NCI-H82 (cell line): ENCODE results near the gene TMTC4.
A peak's percentile ranks its signal among the peaks of the same experiment; 100 is the strongest.
"Not testable (repeated sequence)": the region's sequence is repeated elsewhere in the genome, so short reads cannot be mapped to it uniquely, and the experiment has no call there.

Experiments used
- DNase-seq: peaks from one replicate; lab custom pipeline; 2025; lab: John Stamatoyannopoulos, UW

Gene TMTC4, protein sequence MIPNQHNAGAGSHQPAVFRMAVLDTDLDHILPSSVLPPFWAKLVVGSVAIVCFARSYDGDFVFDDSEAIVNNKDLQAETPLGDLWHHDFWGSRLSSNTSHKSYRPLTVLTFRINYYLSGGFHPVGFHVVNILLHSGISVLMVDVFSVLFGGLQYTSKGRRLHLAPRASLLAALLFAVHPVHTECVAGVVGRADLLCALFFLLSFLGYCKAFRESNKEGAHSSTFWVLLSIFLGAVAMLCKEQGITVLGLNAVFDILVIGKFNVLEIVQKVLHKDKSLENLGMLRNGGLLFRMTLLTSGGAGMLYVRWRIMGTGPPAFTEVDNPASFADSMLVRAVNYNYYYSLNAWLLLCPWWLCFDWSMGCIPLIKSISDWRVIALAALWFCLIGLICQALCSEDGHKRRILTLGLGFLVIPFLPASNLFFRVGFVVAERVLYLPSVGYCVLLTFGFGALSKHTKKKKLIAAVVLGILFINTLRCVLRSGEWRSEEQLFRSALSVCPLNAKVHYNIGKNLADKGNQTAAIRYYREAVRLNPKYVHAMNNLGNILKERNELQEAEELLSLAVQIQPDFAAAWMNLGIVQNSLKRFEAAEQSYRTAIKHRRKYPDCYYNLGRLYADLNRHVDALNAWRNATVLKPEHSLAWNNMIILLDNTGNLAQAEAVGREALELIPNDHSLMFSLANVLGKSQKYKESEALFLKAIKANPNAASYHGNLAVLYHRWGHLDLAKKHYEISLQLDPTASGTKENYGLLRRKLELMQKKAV

DNA sequence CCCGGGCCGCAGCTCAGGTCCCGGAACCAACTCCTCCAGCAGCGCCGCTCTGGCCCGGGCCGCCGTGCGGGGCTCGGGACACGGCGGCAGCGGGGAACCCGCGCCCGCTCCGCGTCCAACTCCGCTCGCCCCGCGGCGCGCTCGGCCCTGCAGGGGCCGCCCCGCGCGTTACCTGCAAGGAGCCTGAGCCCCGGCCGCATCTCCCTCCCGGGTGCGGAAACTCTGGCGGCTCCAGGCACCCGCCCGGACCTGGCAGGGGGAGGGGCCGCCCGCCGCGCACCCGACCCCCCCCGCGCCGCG, at the start of gene TMTC4:
Gene TMTC4 (minus strand): TSS at position 224 of the 300 bp plus-strand sequence. CDS start 4,433 bp downstream, outside the sequence.
- no peak for DNase-seq

DNA sequence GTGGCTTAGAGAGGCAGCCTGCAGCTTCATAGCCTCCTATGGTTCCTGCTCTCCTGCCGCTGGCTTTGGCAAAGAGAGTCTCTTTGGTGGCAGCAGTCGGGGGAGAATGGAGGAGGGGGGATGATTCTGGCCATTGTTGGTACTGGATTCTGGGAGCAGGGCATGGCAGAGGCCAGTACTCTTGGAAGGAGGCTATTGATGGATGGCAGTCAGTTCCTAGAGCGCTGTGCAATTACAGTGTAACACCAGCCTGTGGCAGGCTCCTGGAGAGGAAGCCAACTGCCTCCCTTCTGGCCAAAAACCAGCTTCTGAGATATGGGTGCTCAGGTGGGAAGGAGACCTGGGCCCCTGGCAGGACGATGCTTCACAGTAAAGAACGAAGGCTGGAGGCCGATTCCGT, 47.9 kb upstream of the TMTC4 start:
- peak; percentile 15 for DNase-seq

DNA sequence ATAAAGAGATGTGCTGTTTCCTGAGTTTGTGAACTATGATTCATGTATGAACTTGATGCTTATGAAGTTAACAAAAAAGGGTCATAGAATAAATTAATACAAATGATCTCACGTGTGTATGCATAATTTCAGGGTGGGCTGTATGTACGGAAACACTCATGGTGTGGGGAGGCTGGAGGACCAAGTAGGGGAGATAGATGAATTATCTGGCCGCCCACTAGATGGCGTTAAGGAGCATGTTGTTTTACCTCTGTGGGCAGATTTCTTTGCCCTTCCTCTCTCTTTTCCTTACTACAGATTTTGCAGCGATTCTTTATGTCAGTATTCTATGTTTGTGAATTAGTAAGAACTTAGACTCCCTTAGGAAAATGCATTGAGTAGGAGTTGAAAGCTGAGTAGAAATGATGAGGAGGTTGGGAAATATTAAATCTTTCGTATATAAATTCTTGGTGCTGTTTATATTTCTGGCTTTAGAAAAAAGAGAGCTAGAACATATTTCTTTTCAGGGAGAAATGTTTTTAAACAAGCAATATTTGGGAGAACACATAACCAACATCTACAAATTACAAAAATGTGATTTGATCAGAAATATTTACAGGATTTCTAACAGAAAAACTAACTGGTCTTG, 47.4 kb upstream of the TMTC4 start:
- DNase-seq, result peak; percentile 86

DNA sequence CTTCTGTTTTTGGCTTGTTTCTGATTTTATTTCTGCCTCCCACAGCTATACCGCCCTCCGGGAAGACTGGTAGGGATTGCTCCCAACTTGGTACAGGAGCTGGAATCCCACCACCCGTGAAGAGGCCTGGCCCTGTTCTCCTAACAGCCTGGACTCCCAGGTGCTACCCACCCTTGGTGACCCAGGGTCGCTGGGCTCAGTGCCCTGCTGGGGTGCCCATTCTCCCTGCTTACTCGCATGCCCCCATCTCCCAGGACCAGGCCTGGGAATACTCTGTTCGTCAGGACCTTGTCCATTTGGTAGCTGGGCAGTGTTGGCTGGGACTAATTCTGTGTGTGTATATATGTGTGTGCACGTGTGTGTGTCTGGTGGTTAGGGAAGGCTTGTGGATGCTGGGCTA, 41.0 kb upstream of the TMTC4 start:
- DNase-seq, result no peak

DNA sequence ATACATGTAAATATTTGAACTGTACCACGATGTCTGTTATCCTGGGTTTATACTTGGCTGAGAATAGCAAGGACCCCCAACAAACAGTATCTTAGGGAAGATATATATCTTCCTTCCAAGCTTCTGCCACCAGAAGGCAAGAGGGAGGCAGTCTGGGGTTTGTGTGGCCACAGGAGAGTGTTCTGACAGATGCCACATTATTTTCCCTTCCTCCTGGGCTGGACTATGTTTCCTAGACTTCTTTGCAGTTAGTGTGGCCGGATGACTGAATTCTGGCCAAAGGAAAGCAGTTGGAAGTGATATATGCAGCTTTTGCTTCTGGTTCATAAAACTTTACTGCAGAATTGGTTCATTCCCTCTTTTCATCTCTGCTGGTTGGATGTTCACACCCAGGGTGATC, 39.9 kb upstream of the TMTC4 start:
- DNase-seq, result no peak

DNA sequence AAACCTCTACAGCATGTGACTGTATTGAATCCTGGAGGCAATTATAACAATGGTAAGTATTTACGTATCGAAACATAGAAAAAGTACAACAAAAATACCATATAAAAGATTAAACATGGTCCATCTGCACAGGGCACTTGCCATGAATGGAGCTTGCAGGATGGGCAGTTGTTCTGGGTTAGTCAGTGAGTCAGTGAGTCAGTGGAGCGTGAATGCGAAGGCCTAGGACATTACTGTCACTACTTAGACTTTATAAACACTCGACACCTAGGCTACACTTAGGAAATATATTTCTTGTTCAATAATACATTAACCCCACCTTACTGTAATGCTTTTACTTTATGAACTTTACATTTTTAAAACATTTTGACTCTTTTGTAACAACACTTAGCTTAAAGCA, 35.6 kb upstream of the TMTC4 start:
- DNase-seq, result no peak

DNA sequence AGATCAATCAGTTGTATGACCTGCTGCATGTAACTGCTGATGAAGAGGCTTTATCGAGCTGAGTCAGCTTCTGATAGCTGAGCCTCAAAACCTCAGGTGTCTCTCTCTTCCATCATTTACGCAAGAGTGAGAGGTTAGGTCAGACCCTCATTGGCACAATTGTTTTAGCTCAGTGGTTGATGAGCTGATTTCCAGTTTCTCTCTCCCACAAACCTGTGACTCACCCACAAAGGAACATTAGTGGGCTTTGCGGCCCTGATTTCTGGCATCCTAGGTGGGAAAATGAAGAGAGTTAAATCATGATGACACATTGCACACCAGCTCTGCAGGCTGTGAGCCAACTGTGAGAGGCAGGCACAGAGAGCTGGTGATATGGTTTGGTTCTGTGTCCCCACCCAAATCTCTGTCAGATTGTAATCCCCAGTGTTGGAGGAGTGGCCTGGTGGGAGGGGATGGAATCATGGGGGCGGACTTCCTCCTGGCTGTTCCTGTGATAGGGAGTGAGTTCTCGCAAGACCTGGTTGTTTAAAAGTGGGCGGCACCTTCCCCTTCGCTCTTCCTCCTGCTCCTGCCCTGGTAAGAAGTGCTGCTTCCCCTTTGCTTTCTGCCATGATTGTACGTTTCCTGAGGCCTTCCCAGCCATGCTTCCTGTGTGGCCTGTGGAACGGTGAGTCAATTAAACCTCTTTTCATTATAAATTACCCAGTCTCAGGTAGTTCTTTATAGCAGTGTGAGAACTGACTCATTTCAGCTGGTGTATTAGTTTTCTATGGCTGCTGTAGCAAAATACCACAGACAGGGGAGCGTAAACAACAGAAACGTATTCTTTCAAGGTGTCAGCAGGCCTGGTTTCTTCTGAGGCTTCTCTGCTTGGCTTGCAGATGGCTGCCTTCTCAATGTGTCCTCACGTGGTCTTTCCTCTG, 33.5 kb upstream of the TMTC4 start:
- DNase-seq, result no peak

DNA sequence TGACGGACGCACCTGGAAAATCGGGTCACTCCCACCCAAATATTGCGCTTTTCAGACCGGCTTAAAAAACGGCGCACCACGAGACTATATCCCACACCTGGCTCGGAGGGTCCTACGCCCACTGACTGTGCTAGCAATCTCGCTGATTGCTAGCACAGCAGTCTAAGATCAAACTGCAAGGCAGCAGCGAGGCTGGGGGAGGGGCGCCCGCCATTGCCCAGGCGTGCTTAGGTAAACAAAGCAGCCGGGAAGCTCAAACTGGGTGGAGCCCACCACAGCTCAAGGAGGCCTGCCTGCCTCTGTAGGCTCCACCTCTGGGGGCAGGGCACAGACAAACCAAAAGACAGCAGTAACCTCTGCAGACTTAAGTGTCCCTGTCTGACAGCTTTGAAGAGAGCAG, 23.7 kb upstream of the TMTC4 start:
- DNase-seq, result not testable (repeated sequence)

DNA sequence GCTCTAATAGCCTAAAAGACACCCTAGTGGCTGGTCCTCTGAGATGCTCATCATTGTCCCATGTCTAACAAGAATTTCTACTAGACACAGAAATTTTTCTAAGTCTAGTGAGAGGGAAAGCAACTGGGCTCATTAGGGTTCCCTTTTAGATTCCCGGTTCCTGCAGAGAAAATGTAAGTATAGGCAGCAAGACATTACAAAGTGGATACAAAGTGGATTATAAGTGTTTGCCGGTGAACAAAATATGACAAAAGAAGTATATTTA, 20.8 kb upstream of the TMTC4 start:
- DNase-seq, result no peak

DNA sequence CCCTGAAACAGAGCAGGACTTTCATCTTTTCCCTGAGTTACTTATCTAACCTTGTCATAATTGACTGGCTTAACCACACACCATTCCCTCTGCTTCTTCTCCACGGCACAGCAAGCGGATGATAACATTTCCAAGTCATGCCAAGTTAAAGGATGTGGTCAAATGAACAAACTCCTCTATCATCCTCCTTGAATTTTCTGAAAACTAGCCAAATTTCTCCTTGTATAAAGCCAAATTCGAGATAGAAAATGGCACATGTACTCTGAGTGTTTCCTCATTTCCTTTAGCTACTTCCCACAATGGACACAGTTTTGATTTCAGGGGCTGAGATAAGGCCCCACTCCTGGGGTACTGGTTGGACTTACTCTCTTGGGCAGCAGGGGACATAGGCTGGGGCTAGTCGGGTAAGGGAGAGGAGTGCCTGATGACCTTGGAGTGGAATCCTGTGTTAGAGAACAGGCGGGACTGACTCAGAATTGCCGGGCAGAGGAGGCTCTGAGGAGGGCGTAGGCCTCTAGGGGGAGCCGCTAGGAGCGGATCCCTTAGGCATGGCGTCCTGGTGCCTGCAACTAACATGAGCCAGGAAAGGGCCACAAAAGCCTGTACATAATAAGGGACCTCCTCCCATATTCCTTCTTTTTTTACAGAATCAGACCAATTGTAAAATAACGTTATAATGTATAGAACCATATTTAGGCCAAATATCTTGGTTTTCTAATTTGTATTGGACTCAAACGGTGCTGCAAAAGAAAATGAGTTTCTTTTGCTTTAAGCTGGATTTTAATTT, 20.3 kb upstream of the TMTC4 start:
- peak; percentile 80 for DNase-seq

DNA sequence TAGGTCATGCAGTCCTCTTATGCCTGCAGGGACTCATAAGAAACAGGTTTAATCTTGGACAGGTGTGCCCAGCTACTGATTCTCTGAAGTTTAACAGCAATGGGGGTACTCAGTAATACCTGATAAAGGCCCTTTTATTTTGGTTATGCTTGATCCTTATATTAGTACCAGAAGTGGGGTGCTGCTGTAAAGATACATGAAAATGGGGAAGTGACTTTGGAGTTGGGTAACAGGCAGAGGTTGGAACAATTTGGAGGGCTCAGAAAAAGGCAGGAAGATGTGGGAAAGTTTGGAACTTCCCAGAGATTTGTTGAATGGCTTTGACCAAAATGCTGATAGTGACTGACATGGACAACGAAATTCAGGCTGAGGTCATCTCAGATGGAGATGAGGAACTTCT, 14.6 kb upstream of the TMTC4 start:
- no peak for DNase-seq

DNA sequence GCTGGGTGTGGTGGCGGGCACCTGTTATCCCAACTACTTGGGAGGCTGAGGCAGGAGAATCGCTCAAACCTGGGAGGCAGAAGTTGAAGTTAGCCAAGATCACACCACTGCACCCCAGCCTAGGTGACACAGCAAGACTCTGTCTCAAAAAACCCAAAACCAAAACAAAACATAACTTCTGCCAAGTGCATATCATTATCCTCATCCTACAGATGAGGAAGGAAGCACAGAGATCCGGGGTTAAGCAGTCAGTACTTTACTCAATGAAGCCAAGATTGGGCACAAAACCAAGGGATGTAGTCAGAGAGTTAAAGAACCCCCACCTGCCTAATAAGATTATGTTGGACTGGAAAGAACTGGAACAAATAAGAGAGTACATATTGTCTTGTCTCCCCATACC, 5.5 kb upstream of the TMTC4 start:
- DNase-seq, result no peak

DNA sequence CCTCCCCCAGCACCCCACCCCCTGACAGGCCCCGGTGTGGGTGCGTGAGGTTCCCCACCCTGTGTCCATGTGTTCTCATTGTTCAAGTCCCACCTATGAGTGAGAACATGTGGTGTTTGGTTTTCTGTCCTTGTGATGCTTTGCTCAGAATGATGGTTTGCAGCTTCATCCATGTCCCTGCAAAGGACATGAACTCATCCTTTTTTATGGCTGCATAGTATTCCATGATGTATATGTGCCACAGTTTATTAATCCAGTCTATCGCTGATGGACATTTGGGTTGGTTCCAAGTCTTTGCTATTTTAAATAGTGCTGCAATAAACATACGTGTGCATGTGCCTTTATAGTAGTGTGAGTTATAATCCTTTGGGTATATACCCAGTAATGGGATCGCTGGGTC, 2.5 kb upstream of the TMTC4 start:
- not testable (repeated sequence) for DNase-seq

DNA sequence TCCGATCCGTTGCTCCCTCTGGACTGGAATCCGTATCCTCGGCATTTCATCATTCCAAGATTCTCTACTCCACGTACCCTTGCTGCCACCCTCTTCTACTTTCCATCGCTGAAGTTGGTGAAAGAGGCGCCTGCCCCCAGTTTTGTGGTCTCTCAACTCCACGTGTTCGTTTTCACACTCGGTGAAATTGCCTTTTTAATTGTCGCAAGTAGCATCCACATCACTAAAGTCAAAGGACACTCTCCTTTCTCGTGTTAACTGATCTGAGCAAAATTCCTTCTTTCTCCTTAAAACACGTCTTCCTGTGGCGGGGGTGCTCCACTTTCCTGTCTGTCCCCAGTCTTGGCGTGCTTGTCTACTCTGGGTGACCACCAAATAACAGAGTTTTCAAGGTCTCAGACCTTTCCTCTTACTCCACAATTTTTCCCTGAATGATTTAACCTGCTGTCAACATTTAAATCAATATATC, 1.1 kb upstream of the TMTC4 start:
- DNase-seq, result no peak

DNA sequence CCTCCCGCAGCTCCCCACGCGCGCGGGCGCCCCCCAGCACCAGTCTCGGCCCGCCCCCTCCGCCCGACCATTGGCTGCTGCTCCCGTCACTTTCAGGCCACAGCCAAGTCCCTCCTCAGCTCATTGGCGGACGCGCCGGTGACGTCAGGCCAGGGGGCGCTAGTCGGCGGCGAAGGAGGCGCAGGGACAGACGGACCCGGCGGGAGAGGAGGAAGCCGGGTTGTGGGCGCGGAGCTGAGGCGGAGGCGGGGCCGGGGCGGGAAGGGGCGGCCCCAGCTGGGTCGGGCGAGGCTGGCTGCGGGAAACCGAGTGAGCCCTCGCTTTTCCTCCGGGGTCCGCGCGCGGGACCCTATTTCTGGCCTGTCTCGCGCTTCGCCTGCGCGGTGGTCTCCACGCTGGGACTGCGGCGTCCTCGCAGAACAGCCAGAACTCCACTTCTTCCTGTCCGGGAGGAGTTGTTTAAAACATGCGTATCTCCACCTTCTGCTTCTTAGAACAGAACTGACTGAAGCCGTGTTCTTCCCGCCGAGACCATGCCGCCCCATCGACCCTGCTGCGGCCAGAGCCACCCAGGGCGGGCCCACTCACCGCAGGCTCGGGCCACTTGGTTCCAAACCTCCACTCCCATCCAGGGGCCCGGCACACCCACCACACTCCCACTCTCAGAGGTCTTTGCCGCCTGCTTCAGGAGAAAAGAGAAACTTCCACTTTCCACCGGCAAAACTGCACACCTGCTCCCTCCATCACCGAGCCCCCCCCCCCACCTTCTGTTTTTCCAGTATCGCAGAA, 471 bp upstream of the TMTC4 start:
- DNase-seq, result peak; percentile 100

DNA sequence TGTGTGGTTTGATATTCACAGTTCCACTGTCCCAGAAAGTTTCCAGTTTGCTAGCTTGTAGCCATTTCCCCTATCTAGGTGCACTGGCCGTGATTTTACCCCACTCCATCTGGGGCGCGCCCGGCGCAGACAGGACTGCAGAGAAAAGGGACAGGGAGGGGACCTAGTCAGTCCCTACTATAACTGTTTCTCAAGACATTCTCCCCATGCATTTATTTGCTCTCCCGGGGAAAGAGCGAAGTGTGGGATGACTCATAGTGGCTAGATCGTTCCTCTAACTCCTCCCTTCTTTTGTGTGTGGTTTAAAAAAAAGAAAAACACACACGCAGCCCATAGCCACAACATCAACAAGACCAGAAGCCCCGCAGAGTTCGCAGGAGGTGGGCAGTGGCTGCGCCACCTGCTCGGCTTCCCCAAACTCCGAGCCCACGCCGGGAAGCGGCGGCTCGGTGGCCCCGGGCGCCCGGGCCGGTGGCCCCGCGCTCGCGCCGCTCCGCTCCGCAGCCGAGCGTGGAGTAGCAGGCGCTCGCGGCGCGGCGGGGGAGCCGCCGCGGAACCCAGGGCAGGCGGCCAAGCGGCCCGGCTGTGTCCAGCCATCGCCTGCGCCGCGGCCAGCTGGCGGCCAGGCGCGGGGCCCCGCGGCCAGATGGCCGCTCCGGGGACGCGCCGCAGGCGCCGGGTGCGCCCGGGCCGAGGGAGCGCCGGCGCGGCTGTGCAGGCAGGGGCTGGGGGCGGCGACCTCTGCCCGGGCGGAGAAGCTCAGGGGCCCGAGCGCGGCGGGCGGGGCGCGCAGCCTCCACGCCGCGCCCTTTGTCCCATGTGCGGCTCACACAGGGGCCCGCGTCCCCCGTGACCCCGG, 653 bp downstream of the TMTC4 start:
- DNase-seq, result peak; percentile 73

DNA sequence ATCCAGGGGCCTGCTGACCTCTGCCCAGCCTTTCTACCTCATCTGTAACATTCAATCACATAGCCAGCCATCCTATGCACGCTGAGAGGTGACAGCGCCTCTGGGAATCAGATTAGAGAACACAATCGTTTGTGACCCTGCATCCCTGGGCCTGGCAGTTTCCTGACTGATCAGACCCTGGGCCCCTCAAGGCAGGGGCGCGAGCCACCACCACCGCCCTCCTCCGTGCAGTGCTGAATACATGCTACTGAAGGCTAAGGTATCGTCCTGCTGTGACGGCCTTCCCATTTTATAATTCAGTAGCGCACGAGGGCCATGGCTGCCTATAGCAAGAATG, 1.3 kb downstream of the TMTC4 start:
- DNase-seq, result peak; percentile 64

DNA sequence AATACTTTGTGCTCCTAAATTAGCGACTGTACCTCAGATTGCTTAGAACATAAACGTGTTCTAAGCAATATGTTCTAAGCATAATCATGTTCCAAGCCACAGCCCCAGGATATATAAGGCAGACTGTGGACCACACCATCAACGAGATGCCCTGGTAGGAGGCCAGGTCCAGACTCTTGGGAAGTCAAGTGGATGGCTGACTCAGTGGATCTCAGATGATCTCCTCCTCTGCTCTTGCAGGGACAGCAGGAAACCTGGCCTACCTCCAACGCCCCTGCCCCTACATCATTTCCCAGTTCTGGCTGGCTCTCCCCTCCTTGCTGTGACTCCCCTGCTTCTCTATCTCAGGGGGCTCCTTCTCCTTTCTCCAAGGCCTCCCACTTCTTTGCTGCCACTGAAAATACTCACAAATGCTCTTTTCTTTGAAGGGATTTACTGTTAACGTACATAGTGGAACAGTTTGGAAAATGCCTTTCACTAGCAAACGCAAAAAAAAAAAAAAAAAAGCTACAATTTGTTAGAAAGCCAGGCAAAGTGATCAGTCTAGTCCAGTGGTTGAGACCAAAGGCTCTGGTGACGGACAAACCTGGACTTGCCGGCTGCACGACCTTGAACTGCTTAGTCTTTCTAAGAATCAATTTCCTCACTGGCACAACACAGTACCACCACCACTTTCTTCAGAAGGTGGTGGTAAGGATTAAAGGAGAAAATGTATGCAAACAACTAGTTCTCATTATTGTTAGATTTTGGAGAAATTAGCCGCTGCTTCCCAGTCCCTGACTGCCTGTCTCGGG, 3.0 kb downstream of the TMTC4 start:
- no peak for DNase-seq

DNA sequence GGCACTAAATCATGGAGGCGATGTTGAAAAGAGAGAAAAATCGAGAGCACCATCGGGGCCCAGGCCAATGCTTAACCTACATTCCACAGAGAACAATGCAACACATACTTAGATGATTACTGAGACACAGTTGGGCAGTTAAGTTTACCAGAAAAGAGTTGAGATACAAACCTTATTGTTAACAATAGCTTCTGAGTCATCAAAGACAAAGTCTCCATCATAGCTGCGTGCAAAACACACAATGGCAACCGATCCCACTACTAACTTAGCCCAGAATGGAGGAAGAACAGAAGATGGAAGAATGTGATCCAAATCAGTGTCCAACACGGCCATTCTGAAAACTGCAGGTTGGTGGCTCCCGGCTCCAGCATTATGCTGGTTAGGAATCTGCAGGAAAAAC, 6.2 kb downstream of the TMTC4 start:
- DNase-seq, result no peak
